Natural killer cell (primary cell): ENCODE results near the gene MMP21. TPM values are rescaled to one million over a fixed set of nuclear protein-coding genes. Genes with fewer than 3 reads are reported as not detected.

Experiments
- ATAC-seq, 3 donors: fragments of 150-1000 bp in 2 of 3; fragments of 200-7000 bp in 1 of 3; cut with Tn5 transposase; 1 replicate in 1 of 3; 2 replicates in 2 of 3; pipeline ENCODE4 v1.10.0; 2021; ENCODE audit warnings: mild to moderate bottlenecking in 2 of 3, moderate library complexity in 2 of 3
- DNase-seq, 2 donors: peaks; one replicate each; pipeline versions ENCODE4 v3.0.0 to v3.0.0-alpha.2; 2013 to 2021; ENCODE audit warnings: mixed read lengths in 1 of 2
- H3K27ac ChIP-seq: one replicate; pipeline ENCODE4 v1.5.1; 2013; ENCODE audit warnings: mild to moderate bottlenecking, low read length
- H3K27me3 ChIP-seq: one replicate; pipeline ENCODE4 v1.6.1; 2013; ENCODE audit warnings: low read length; ENCODE audit not compliant: control insufficient read depth, insufficient read depth
- H3K36me3 ChIP-seq: one replicate; pipeline ENCODE4 v1.6.1; 2013; ENCODE audit warnings: low read length; ENCODE audit not compliant: control insufficient read depth, insufficient read depth
- H3K4me1 ChIP-seq: one replicate; pipeline ENCODE4 v1.6.1; 2013; ENCODE audit warnings: low read length; ENCODE audit not compliant: control insufficient read depth, insufficient read depth
- H3K4me3 ChIP-seq: one replicate; pipeline ENCODE4 v1.5.1; 2013; ENCODE audit warnings: low read length
- H3K9me3 ChIP-seq: one replicate; pipeline ENCODE4 v1.6.1; 2013; ENCODE audit warnings: low read length; ENCODE audit not compliant: control insufficient read depth, insufficient read depth
- H3K27ac Mint-ChIP-seq, 2 donors: one replicate each; pipeline ENCODE4 v1.8.0; 2022; ENCODE audit warnings: mild to moderate bottlenecking in 2 of 2, mixed read lengths in 2 of 2, moderate library complexity in 1 of 2
- H3K27me3 Mint-ChIP-seq, 2 donors: one replicate each; pipeline ENCODE4 v1.8.0; 2022; ENCODE audit warnings: low read depth in 2 of 2, mixed read lengths in 2 of 2
- H3K36me3 Mint-ChIP-seq: one replicate; pipeline ENCODE4 v1.8.0; 2022; ENCODE audit warnings: mixed read lengths
- H3K4me1 Mint-ChIP-seq, 2 donors: one replicate each; pipeline ENCODE4 v1.8.0; 2022; ENCODE audit warnings: mixed read lengths in 2 of 2
- H3K4me3 Mint-ChIP-seq: one replicate; pipeline ENCODE4 v1.8.0; 2022; ENCODE audit warnings: mild to moderate bottlenecking, moderate library complexity, mixed read lengths
- H3K9me3 Mint-ChIP-seq, 2 donors: one replicate each; pipeline ENCODE4 v1.8.0; 2022; ENCODE audit warnings: mixed read lengths in 2 of 2
- WGBS: methylation state at CpG from one replicate; pipeline ENCODE4 v1.1.7; 2013; ENCODE audit warnings: missing lambda C conversion rate; ENCODE audit not compliant: insufficient coverage; 5-methylcytosine and 5-hydroxymethylcytosine counted together
- intact Hi-C: fragments of 100-400 bp; cut with micrococcal nuclease; formaldehyde crosslinking; loops from one replicate; pipeline ENCODE4 v1.14.2; 2022
- total RNA-seq, 4 donors: library from RNA; stranded (reverse); fragments of 120-200 nt in 1 of 4; gene quantifications; one replicate each; pipeline versions ENCODE4 v1.2.3 to v1.2.4, GENCODE V29; 2013 to 2022
- TF ChIP-seq, protein P1 (sequence below): fragments of 200-600 bp; IDR thresholded peaks from one replicate; pipeline ENCODE4 v1.8.0; 2022; ENCODE audit warnings: antibody characterized with exemption

The MMP21 gene
- total RNA-seq, 3 donors from 2014 or later (not counting 1 experiment from before 2014, with no cell fraction given) = 0.32 to 0.85 (median 0.35) TPM

DNA sequence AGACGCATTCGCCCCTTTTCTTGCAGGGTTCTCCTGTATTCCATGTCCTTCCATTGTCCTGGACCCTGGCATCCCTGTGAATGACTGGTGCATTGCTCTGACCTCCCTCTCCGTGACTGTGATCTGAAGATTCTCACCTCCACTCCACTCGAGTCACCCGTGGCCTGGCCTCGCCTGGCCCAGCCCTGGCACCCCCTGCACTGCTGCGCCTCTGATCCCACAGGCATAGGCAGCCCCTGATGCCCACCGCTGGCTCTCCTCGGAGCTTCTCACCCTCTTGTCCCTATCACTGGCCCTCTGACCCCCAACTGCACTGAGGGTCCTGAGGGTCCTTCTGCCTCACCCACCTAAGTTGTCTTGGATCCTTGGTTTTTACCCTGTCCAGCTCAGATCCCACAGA is 2.2 kb upstream of the MMP21 start:
- 92% methylated on average over 9 of the region's 9 CpGs for WGBS
- Histone ChIP-seq H3K27ac (no peak overlapping the region), H3K4me1 (no peaks in the 10 kb centered on the region), H3K9me3 (no peaks in the 10 kb centered on the region), H3K36me3 (no peaks in the 10 kb centered on the region), H3K27me3 (no peaks in the 10 kb centered on the region), H3K4me3 (no peak overlapping the region)
- ATAC-seq (no peak), DNase-seq (no peak)
- Mint-ChIP-seq H3K4me1 (no peaks in the 10 kb centered on the region), H3K27ac (no peak overlapping the region), H3K27me3 (peaks cover 6 to 7% of the 10 kb centered on the region in 2 donors), H3K36me3 (no peaks in the 10 kb centered on the region), H3K4me3 (no peak overlapping the region), H3K9me3 (no peaks in the 10 kb centered on the region)
- intact Hi-C loops = no loop called here
- TF ChIP-seq, protein P1, sequence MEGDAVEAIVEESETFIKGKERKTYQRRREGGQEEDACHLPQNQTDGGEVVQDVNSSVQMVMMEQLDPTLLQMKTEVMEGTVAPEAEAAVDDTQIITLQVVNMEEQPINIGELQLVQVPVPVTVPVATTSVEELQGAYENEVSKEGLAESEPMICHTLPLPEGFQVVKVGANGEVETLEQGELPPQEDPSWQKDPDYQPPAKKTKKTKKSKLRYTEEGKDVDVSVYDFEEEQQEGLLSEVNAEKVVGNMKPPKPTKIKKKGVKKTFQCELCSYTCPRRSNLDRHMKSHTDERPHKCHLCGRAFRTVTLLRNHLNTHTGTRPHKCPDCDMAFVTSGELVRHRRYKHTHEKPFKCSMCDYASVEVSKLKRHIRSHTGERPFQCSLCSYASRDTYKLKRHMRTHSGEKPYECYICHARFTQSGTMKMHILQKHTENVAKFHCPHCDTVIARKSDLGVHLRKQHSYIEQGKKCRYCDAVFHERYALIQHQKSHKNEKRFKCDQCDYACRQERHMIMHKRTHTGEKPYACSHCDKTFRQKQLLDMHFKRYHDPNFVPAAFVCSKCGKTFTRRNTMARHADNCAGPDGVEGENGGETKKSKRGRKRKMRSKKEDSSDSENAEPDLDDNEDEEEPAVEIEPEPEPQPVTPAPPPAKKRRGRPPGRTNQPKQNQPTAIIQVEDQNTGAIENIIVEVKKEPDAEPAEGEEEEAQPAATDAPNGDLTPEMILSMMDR = no peak

DNA sequence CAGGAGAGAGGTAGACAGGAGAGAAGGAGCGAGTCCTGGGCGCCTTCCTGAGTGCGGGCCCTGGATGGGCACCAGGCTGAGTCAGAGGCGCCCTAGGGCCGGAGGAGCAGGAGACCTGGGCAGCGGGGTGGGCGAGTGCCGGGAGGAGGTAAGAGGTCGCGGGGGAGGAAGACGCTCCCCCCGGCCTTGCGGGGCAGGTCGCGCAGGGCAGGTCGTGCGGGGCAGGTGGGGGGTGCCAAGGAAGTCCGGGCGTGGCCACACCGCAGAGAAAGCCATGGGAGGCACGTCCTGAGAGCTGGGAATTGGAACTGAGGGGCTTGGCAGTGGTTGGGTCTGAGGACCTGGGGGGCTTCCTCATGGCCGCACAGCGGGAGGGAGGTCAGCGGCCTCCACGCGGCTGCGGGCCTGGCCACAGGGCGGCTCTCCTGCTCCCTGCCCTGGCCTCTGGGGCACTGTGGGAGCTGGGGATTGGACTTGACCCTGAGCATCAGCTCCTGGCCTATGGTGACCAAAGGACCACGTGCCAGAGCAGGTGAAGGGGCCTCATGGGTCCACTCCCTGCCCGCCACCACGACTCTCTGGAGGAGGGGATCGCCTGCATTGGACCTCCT is 935 bp downstream of the MMP21 start:
- Mint-ChIP-seq H3K9me3 (no peaks in the 10 kb centered on the region), H3K27ac (no peak overlapping the region), H3K36me3 (no peaks in the 10 kb centered on the region), H3K27me3 (peaks cover 6 to 7% of the 10 kb centered on the region in 2 donors), H3K4me1 (no peaks in the 10 kb centered on the region), H3K4me3 (no peak overlapping the region)
- ATAC-seq (no peak), DNase-seq (no peak)
- H3K36me3 ChIP-seq = no peaks in the 10 kb centered on the region
- TF ChIP-seq, protein P1 = no peak
- H3K4me1 ChIP-seq = no peaks in the 10 kb centered on the region
- H3K9me3 ChIP-seq = no peaks in the 10 kb centered on the region
- H3K27ac ChIP-seq = no peak overlapping the region
- no peak overlapping the region for H3K4me3 ChIP-seq
- intact Hi-C loops = no loop called here
- no peaks in the 10 kb centered on the region for H3K27me3 ChIP-seq
- WGBS = 94% methylated on average over 32 of the region's 32 CpGs

DNA sequence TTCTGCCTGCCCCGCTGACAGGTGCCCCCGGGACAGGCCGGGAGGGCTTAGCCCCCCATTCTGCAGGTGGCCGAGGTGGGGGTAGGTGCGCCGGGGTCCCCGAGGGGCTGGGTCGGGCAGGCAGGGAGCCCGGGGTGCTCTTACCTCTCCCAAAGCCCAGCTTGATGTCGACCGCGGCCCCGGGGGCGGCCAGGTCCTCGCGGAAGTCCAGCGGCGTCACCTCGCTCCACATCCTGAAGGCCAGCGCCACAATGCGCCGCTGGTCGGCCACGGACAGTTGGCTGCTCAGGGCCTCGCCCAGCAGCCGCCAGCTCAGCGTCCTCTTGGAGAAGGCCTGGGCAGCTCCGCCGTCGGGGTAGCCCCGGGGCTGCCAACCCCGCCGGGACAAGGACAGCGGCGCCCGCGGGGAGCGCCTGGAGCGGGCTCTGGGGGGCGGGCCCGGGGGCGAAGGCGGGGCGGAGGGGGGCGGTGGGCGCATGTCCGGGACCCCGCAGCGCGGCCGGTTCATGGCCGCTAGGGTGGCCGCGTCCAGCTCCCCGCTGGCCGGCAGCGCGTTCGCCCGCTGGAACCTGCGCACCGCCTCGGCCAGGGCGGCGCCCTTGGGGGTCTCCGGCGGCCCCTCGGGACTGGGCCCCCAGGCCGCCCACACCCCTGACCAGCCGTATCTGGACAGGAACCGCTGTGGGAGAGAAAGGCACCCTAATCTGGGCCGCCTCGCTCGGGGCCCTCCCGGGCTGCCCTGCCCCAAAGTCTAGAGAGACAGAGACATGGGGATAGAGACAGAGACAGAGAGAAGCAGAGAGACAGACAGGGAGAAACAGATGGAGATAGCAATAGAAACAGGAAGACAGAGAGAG is 1.7 kb downstream of the MMP21 start:
- no peaks in the 10 kb centered on the region for H3K9me3 ChIP-seq
- no peak overlapping the region for H3K27ac Mint-ChIP-seq
- H3K4me1 Mint-ChIP-seq = no peaks in the 10 kb centered on the region
- intact Hi-C loops = no loop called here
- 65% methylated on average over 75 of the region's 75 CpGs for WGBS
- H3K27me3 Mint-ChIP-seq = peaks cover 6 to 7% of the 10 kb centered on the region in 2 donors
- no peak overlapping the region for H3K4me3 ChIP-seq
- H3K4me1 ChIP-seq = no peaks in the 10 kb centered on the region
- no peaks in the 10 kb centered on the region for H3K9me3 Mint-ChIP-seq
- no peaks in the 10 kb centered on the region for H3K36me3 ChIP-seq
- H3K4me3 Mint-ChIP-seq = no peak overlapping the region
- DNase-seq (no peak), ATAC-seq (no peak)
- TF ChIP-seq, protein P1 = no peak
- H3K36me3 Mint-ChIP-seq = no peaks in the 10 kb centered on the region
- no peaks in the 10 kb centered on the region for H3K27me3 ChIP-seq
- no peak overlapping the region for H3K27ac ChIP-seq
